NCI-H524 (cell line): ENCODE measurements around the gene CDK1.
A peak's percentile ranks its signal among the peaks of the same experiment; 100 is the strongest.
"Not testable (repeated sequence)": the region's sequence is repeated elsewhere in the genome, so short reads cannot be mapped to it uniquely, and the experiment has no call there.

Source experiments
- DNase-seq, 2 experiments: peaks; one replicate each; lab custom pipeline; 2025; lab: John Stamatoyannopoulos, UW

Gene CDK1

GRCh38 chr10:60816628-60817397 is 38.5 kb downstream of the CDK1 start:
- peak in 1 of 2 experiments; percentile 47 for DNase-seq

- no peak for DNase-seq
Measured at GRCh38 chr10:60817398-60817805, 39.1 kb downstream of the CDK1 start.

- no peak for DNase-seq
Measured at GRCh38 chr10:60818134-60818770, 40.0 kb downstream of the CDK1 start.

- DNase-seq, result no peak
Measured at GRCh38 chr10:60819271-60819670, 41.0 kb downstream of the CDK1 start.

- DNase-seq, result no peak
Measured at GRCh38 chr10:60820093-60820754, 41.9 kb downstream of the CDK1 start.

- DNase-seq, result no peak
Measured at GRCh38 chr10:60821656-60822055, 43.4 kb downstream of the CDK1 start.

- no peak for DNase-seq
Measured at GRCh38 chr10:60822809-60823208, 44.5 kb downstream of the CDK1 start.

GRCh38 chr10:60823324-60823723 is 45.0 kb downstream of the CDK1 start:
- DNase-seq, result no peak

- no peak for DNase-seq
Measured at GRCh38 chr10:60825520-60825919, 47.2 kb downstream of the CDK1 start.

GRCh38 chr10:60827791-60828488 is 49.7 kb downstream of the CDK1 start:
- DNase-seq, result no peak

GRCh38 chr10:60828489-60828852 is 50.2 kb downstream of the CDK1 start:
- no peak for DNase-seq

GRCh38 chr10:60832136-60832535 is 53.9 kb downstream of the CDK1 start:
- DNase-seq, result not testable (repeated sequence)

- no peak for DNase-seq
Measured at GRCh38 chr10:60834401-60834800, 56.1 kb downstream of the CDK1 start.

GRCh38 chr10:60835049-60835448 is 56.8 kb downstream of the CDK1 start:
- no peak for DNase-seq

GRCh38 chr10:60841227-60841626 is 62.9 kb downstream of the CDK1 start:
- not testable (repeated sequence) for DNase-seq

- no peak for DNase-seq
Measured at GRCh38 chr10:60842694-60843093, 64.4 kb downstream of the CDK1 start.
